Fibroblast of the conjunctiva (primary cell): ENCODE results near the gene TSHB.

Source experiments
- DNase-seq: peaks from one replicate; pipeline ENCODE4 v3.0.0-alpha.2; 2010; ENCODE audit warnings: low read depth

The TSHB gene

DNA sequence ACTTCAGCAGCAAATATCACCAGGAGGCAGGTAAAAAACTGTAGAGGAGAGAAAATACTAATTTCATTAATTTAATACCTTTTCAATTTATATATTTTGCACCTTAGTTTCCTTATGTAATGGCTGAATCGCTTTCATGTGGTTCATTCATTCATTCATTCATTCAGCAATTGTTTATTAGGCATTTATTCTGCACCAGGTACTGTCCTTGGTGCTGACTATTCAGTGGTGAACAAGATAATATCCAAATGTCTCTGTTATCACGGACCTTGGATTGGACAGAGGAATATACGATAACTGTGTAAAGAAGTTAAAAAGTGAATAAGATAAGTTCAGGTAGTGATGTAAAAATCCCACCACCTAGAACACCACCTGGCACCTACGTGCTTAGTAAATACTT, 30.9 kb downstream of the TSHB start:
- DNase-seq, result no peak

DNA sequence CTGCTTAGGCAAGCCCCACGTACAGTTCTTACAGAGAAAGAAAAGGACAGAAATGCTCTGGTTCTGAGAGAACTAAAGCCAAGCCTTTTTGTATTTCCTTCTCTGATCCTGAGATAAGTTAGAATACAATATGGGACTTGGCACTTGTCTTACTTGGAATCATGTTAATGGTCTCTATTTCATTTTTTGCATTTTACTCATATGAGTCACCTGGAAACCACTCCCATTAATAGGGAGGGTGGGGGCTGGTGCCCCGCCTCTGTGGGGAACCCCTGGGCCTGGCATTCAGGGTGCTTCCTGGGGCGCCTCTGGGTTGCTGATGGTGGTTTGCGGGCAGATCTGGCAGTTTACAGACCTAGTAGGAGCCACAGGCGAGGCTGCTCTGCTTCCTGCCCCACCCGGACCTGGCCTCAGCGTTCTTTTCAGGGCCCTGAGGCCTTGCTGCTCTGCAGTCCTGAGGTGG, 32.9 kb downstream of the TSHB start:
- DNase-seq, result no peak

DNA sequence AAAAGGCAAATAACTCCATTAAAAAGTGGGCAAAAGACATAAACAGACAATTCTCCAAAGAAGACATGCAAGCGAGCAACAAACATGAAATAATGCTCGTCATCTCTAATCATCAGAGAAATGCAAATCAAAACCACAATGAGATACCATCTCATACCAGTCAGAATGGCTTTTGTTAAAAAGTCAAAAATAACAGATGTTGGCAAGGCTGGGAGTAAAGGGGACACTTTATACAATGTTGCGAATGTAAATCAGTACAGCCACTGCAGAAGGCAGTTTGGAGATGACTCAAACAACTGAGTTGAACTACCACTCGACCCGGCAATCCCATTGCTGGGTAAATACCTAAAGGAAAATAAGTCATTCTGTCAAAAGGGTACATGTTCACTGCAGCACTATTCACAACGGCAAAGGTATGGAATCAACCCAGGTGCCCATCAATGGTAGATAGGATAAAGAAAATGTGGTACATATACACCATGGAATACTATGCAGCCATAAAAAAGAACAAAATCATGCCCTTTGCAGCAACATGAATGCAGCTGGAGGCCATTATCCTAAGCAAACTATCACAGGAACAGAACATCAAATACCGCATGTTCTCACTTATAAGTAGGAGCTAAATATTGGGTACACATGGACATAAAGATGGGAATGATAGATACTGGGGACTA, 33.7 kb downstream of the TSHB start:
- DNase-seq, result no peak

DNA sequence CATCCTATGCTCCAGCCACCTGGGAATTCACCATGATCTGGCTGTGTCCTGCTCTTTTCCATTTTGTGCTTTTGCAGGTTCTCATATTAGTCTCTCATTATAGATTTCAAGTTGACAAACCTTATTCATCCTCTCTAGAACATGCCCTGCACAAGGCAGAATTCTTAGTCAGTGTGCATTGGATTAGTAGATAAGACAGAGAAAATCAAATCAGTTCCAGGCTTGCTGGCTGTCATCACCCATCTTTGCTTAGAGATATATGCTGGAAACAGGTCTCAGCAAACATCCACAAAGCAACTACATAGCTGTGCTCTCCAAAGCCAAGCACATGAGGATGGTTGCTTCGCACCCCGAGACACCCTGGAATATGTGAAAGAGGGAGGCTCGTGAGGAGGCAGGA, 34.8 kb downstream of the TSHB start:
- DNase-seq, result no peak

DNA sequence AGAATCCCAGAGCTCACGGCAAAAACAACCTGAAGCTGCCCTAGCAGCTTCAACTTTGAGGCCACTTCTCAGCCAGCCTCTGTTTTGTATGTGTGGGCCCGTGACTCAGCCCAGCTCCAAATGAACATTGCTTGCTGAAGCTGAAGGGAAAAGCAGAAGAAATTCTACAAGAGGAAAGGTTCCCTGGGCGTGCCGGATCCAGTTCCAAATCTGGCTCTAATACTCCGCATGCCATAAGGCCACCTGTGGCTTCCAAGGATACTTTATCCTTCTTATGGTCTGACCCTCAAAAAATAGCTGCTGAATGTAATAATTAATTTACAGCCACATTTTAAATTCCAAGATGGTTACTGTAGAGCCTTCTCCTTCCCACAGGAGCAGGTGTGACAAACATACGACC, 35.4 kb downstream of the TSHB start:
- no peak for DNase-seq

DNA sequence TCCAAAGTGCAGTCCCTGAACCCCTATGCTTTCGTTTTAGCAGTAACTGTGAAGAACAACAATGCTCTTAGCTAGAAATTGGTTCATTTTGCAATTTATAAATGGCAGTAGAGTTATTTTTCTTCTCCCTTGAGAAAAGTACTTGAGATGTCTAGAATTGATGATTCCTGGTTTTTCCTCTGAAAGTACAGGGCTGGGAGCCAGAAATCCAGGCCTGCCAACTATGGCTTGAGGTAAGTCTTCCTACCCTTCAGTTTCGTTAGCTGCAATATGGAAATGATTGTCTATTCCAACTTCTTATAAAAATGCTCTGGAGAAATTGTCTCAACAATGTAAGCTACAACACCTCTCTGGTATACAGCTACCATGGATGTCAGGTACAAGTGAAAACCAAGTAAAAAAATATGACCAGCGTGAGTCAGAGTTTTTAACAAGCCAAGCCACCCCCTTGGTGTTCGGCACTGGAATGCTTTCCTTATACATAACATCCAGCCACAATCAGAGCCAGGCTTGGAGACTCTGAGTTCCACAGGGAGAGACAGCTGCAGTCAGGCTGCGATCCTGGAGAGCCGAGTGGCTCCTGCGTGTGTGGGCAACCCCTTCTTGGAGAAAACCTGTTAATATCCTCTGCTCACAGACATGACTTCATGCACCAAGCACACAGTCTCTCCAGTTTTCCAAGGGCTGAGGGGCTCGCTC, 37.7 kb downstream of the TSHB start:
- DNase-seq, result no peak

DNA sequence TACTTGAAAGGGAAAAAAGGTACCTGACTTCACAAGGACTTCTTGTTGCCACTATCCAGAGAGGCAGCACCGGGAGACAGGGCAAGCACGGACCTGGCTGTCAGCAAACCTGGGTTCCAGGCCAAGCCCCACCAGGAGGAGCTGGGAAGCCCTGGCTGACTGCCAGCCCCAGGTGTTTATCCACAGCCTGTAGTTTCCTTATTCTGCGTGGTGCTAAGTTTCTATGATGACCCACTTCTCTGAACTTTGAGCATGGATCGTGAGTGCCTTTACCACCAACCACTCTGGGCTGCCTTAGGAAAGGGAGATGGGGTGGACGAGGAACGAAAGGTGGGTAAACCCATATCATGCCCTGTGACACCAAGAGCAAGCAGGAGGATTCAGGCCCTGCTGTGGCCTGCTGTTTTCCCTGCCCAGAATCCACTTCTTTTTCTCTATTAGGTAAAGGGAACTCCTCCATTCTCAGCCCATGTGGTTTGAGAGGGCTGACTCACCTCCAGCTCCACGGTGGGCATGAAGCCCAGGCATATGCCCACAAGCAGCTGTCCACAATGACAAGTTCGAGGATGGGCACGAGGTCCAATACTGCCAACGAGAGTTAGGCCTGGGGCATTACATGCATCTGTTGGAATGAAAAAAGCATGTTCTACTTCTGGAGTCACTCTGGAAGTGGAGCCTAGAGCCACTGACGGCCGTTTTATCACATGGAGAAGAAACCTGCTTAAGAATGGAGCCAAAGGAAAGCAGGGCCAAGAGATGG, 39.4 kb downstream of the TSHB start:
- DNase-seq, result peak; percentile 6

DNA sequence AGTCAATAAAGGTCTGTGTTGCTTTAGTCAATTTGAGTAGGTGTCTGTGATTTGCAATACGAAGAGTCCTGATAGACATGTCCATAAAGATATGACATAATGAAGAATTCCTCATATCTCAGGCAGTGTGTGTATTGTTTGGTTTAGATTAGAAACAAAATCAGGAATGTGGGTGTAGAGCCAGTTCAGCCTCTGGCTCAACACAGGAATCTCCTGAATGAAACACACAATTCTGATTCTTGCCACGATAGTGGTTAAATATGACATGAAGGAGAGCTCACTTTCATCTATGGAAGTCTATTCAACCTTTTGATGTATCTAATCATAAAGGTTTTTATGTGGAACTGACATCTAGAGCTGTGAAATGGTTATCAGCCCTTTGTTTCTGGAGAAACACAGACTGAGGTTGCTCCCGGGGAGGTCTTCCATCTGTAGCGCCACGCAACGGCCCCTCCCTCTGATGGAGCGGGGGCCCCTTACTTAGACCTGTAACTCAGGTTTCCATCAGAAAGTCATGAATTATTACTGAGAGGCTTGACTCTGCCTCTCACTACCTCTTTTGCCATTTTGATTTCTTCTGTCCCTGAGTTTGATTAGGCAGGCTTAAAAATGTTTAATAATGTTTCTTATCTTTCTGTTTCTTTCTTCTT, 40.2 kb downstream of the TSHB start:
- DNase-seq, result no peak

DNA sequence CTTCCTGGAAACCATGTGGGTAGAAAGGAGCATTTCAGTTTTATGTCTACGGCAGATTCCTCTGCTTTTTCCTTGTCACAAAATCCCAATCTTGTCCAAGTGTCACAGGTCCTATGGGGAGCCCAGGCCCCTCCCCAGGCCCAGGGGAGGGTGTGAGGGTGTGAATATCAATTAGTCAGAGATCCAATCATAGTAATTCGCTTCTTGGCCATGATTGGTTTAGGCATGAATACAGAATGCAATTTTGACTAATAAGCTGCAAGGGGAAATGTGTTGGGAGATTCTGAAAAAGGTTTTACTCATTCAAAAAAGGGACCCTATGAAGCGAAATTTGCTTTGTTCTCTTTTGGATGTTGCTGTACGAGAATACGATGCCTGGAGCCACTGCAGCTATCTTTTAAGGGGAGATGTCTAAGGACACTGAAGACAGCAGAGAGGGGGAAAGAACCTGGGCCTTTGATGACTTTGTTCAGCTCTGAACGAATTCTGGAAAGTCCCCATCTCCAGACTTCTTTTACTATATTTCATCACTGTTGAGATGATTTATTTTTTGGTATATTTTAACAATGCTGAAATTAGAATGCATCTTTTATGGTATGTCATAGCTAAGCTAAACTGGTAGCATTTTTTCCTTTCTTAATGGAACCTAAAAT, 41.5 kb downstream of the TSHB start:
- DNase-seq, result no peak

DNA sequence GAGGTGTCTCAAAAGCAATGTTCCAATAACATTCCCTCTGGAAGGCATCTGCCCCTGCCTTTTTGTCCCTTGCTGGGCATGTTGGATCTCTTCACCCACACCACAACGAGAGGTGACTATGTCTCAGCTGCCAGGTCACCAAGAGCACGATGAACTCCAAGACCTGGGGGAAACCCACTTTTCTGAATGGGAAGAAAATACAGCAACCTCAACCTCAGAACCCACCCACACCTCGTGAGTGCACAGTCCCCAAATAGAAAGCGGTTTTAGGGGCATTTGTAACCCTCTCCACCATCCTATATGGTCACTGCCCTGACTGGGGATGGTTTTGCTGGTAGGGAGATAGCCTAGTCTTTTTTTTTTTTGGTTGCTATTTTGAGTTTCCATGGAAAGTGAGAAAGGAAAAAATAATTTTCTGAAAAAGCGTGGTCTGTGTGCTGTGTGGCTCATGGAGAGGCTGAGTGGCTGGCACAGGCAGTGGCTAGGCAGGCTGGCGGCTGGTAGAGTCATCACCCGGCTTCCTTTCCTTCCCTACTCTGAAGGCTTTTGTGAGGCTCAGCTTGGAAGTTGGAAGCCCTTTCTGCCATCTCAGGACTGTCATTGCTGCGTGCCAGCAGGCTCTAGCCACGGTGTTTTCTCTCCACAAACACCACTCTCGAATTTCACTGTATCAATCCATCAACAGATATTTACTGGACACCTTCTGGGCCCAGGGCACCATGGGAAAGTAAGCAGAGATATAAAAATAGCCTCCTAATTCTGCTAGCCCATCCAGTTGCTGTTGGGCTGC, 43.9 kb downstream of the TSHB start:
- no peak for DNase-seq

DNA sequence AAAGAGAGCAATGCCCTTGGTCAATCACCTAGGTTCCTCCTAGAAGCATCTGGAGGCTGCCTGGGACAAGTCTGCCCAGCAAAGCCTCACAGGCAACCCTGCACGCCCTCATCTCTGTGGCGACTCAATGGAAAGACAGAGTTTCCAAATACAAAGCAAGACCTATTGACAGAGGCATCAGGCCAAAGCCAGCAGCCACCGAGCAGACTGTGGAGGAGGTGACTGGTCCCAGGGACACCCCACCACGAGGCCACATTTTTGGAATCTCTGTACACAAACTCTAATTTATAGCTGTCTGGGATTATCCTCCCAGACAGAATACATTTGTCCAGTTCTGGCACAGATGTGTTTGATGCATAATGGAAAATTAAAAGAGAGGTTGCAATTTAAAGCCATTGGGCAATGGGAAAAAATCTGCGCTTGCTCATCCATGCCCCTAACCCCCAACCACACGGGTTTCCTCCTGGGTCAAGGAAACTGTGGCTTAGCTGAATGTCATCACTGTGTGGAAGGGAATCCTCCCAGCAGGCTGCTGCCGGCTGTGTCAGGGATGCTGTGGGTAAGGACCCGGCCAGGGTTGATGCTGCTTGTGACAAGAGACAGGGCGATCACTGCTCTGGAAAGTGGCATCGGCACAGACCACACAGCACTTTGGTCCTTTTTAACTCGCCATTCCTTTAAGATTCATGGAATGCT, 45.4 kb downstream of the TSHB start:
- DNase-seq, result no peak

DNA sequence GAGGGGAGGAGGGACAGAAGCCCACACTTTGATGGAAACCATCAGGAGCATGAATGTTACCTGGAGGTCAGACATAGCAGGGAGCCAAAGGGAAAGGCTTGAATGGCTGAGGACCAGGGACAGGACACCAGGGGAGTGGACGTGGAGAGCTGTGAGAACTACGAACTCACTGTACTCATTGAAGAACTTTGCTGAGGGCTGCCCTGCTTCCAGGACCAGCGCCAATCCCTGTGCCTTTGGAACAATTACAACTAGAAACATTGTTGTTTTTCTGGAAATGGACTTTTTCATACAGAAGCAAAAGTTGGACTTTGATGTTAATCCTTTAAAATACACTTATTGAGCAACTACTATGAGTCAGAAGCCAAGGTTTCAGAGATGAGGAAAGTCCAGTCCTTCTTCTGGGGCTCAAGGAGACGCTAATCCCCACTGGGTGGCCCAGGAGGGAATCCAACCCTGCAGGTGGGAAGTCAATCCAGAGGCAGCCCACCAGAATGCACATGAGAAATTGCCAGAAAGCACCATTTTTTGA, 46.8 kb downstream of the TSHB start:
- DNase-seq, result peak; percentile 9

DNA sequence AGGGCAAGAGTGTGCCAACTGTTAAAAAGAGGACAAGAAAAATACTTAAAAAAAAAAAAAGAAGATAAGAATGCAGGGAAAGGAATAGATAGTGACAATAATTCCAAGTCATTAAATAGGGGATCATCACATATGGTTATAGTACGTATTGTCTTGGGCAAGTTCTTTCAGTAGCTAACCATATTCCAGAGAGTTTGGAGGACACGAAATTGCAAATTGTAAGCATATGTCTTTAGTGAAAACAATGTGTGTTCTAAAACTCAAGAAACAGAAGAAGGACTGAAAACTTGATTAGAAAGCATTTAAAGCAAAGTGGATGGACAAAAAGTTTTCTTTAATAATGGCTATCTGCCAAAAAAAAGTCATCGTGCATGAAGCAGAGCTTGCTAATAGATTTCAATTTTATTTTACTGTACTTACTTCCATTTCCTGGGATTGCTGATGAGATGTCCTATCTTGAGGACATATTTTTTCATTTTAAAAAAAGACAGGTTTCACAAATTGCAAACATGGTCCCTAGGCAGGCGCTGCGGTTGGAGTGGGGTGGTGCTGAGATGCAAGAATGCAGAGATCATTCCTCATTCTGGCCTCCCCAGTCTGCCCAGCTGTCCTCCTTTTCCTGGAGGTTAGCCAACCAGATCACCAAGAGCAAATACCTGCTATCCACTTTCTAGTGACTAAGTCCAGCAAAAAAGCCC, 47.8 kb downstream of the TSHB start:
- peak; percentile 12 for DNase-seq

DNA sequence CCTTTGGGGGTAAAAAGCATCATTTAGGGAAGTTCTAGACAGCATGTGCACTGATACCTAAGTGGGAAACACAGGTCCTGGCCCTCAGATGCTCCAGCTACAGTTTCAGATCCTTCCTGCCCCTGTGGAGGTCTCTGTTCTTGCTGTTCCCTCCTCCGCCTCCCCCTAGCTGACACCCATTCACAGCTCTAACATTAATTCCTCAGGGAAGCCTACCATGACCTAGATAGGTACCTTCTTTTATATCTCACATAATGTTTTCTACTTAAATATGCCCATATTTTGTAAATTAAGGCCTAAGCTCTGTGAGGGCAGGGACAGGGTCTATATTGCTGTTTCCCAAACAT, 48.3 kb downstream of the TSHB start:
- DNase-seq, result no peak

DNA sequence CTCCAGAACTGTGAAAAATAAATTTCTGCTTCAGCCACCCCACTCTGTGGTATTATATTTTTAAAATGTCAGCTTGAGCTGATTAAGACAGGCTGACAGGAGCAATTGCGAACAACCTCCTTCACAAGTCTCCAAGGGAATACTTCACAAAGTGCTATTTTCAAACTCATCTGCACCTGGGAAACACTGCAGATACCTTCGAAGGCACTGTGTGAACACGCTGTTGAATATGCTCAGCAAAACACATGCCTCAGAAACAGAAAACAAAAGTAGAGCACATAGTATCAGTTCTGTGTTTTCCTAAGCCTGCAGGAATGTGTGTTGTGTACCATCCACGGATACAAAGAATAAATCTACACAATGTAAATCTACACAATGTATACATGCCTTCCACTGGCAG, 49.1 kb downstream of the TSHB start:
- no peak for DNase-seq

DNA sequence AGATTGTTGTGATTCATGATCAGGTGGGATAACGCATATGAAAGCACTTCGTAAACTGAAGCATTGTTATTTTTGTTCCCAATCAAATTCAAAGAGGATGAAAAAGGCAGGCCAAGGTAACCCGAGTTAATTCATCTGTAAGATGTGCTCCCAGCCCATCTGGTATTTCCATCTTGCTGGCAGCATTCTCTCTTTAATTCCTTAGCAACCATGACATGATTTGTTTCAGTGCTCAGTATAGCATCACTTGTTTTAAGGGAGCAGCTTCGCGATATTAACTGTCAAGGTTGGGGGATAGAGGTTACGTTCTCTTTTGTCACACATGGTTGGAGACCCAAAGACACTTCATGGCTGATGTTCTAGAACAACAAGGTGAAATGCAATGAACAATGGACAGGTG, 53.3 kb downstream of the TSHB start:
- DNase-seq, result no peak
